Activated CD8-positive, alpha-beta memory T cell treated with anti-CD3 and anti-CD28 coated beads for 36 hours (primary cell): ENCODE measurements around the gene SLC6A3. TPM values are rescaled to one million over a fixed set of nuclear protein-coding genes. Genes with fewer than 3 reads are reported as not detected.
"Not testable (repeated sequence)": the region's sequence is repeated elsewhere in the genome, so short reads cannot be mapped to it uniquely, and the experiment has no call there.

Experiments used
- CTCF ChIA-PET: fragments of 350-600 bp; sonication (Branson Sonifier 250); formaldehyde crosslinking; loops from one replicate; lab custom pipeline; 2021; ENCODE audit warnings: antibody characterized with exemption; lab: Charles Lee
- POLR2A ChIA-PET: fragments of 350-600 bp; sonication (Branson Sonifier 250); formaldehyde crosslinking; loops from one replicate; lab custom pipeline; 2021; ENCODE audit warnings: antibody characterized with exemption; lab: Charles Lee
- total RNA-seq, 2 experiments: library from RNA; stranded (reverse); gene quantifications; one replicate each; pipeline ENCODE4 v1.2.3, GENCODE V29; 2021

SLC6A3 gene
- total RNA-seq, 2 experiments from 2014 or later: 0.08 TPM; not detected in 1

GRCh38 chr5:1432296-1432695, 12.9 kb downstream of the SLC6A3 start:
- CTCF ChIA-PET: no interaction called here
- POLR2A ChIA-PET: no interaction called here

- ChIA-PET POLR2A (no interaction called here), CTCF (no interaction called here)
Measured at GRCh38 chr5:1431896-1432295, 13.3 kb downstream of the SLC6A3 start.

DNA sequence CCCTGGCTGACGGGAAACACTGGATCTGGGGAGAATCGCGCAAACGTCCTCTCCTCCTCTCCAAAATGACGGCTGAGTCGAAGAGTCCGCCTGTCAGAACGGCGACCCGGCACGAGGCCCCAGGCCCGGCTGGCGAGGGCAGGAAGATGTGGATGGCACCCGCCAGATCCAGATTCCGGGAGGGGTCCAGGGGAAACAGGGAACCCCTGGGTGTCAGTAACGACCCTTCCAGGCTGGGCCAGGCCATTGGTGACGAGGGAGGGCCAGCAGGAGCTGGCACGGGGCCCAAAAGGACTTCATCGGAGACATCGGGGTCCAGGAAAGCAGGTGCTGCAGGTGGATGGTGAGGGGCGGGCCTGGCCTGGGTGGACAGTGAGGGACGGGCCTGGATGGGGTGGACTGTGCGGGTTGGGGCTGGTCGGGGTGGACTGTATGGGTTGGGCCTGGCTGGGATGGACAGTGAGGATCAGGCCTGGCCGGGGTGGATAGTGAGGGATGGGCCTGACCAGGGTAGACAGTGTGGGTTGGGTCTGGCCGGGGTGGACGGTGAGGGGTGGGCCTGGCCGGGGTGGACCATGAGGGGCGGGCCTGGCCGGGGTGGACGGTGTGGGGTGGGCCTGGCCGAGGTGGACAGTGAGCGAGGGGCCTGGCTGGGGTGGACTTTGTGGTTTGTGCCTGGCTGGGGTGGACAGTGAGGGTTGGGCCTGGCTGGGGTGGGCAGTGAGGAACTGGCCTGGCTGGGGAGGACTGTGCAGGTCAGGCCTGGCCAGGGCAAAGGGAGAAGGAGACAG, 14.0 kb downstream of the SLC6A3 start:
- CTCF ChIA-PET: no interaction called here
- POLR2A ChIA-PET: no interaction called here

GRCh38 chr5:1430121-1430795, 15.0 kb downstream of the SLC6A3 start:
- CTCF ChIA-PET: no interaction called here
- POLR2A ChIA-PET: no interaction called here

DNA sequence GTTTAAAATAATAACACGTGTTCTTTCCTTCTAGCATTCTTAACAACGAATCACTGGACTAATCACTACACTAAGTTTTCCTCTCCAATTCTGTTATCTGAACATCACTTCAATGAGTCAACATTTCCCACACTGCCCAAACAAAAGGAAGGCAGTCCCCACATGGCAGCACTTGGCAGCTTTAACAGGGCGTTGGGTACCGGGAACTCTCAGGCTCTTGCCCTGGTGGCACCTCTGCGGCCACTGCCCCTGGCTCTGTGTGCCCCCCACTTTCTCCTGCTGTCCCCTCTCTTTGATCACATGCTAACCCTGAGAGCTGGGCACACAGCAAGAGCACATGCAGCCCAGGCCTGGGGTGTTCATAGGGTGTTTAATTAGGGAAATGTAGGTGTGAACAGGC, 15.7 kb downstream of the SLC6A3 start:
- ChIA-PET CTCF (no interaction called here), POLR2A (no interaction called here)

GRCh38 chr5:1429066-1429465, 16.2 kb downstream of the SLC6A3 start:
- POLR2A ChIA-PET: no interaction called here
- CTCF ChIA-PET: no interaction called here

DNA sequence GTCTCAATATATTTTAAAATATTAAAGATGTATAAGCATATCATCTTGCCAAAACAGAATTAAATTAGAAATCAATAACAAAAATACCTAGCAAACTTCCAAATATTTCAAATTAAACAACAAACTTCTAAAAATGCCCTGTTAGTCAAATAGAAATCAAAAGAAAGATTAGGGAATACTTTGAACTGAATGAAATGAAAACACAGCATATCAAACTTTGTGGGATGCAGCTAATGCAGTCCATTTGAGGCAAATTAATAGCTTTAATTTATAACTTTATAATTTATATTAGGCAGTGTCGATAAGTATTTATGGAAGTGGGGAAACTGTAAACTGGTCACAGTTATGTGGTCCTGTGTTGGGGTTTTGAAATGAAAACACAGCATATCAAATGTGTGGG, 17.1 kb downstream of the SLC6A3 start:
- ChIA-PET POLR2A (no interaction called here), CTCF (no interaction called here)

GRCh38 chr5:1424716-1425115, 20.5 kb downstream of the SLC6A3 start:
- ChIA-PET POLR2A (no interaction called here), CTCF (no interaction called here)

GRCh38 chr5:1423901-1424603, 21.2 kb downstream of the SLC6A3 start:
- POLR2A ChIA-PET: no interaction called here
- CTCF ChIA-PET: no interaction called here

- POLR2A ChIA-PET, CTCF ChIA-PET: not testable (repeated sequence)
Measured at GRCh38 chr5:1422522-1422921, 22.7 kb downstream of the SLC6A3 start.

DNA sequence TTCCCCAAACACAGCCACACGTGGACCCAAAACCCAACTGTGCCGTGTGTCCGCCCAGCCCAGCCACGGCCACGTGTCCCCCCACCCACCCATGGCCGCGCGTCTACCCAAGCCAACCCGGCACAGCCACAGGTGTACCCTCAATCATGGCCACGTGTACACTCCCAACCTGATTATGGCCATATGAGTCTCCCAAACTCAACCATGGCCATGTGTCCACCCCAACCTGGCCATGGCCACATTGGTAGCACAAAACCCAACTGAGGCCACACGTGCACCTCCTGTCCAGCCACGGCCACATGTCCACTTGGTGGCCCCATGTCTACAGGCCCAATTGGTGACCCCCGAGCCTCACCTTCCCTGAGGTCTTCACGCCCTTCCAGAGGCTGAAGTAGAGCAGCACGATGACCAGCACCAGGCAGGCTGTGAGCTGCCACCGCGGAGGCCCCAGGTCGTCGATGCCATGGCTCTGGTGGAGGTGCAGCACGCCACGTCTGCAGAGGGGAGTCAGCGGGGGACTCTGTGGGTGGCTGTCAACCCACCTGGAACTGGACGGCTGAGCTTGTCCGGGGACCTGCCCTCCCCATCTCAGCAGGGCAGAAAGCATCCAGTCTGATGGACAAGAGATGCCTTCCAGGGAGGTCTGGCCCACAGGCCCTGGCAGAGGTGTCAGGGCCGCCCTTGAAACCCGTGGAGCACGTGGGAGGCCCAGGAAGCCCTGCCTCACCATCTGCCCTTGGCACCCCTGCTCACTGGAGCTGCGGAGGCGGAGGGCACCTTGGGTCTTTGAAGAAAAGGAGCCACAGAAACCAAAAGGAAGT, 23.5 kb downstream of the SLC6A3 start:
- CTCF ChIA-PET: no interaction called here
- POLR2A ChIA-PET: no interaction called here

GRCh38 chr5:1420211-1421195, 24.7 kb downstream of the SLC6A3 start:
- ChIA-PET POLR2A (no interaction called here), CTCF (no interaction called here)

DNA sequence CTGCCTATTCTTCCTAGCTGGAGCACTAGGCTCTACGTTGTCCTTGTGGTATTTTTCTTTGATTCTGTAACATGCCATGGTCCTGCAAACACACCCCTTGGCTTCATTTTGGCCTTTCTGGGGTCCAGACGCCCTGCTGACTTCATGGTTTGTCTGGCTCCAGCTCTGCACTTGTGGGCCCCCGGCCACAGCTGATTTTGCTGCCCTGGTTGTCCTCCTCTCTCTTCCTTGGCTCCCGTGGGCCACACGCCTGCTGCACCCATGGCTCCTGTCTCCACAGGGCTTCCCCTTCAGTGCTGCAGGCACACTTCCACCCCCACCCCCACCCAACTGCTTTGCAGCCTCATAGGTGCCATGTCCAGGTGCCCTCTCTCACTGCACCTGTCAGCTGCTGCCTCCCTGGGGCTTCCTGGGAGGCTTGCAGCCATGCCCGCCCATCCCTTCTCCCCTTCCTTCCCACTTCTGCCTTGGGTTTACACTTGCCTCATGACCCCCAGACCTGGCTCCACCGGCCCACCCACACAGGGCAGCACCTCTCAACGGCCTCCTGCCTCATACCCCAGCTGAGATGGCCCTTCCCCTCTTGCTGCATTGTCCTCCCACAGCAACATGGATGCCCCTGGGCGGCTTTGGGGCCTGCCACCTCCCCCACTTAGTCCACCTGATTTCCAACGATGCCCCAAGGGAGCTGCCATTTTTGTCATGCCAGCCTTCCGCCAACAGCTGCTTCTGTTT, 25.6 kb downstream of the SLC6A3 start:
- ChIA-PET POLR2A (no interaction called here), CTCF (no interaction called here)

- POLR2A ChIA-PET: no interaction called here
- CTCF ChIA-PET: no interaction called here
Measured at GRCh38 chr5:1418921-1419280, 26.3 kb downstream of the SLC6A3 start.

GRCh38 chr5:1418238-1418920, 26.9 kb downstream of the SLC6A3 start:
- POLR2A ChIA-PET: no interaction called here
- CTCF ChIA-PET: no interaction called here

DNA sequence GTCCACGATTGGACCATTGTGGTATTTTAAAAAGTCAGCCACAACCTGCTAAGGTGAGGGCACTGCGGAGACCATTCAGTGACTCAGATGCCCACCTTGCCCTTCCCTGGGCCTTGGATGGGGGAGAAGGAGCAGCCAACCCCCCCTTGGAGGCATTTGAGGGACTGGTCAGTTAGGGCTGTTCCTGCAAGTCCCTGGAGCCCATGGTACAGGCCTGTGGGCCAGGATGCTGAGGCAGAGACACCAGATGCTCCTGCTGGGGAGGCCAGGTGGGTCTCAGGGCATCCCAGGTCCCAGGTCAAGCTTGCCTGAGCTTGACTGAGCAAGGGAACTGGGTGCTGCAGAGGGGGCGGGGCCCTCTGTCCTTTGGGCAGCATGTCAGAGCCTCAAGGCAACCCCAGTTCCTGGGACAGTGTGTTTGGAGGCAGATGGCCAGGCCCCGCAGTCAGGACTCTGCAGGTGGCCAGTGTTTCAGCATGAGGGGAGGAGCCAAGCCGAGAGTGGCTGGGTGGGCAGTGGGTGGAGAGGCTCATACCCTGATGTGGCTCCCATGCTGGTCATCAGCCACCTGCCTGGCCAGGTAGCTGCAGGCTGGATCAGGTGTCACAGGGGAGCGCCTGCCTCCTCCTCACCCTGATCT, 27.5 kb downstream of the SLC6A3 start:
- ChIA-PET CTCF (no interaction called here), POLR2A (no interaction called here)

GRCh38 chr5:1416856-1417469, 28.3 kb downstream of the SLC6A3 start:
- ChIA-PET CTCF (no interaction called here), POLR2A (no interaction called here)
